GM18868 (cell line): ENCODE measurements around the gene KRTAP9-3.
"Not testable (repeated sequence)": the region's sequence is repeated elsewhere in the genome, so short reads cannot be mapped to it uniquely, and the experiment has no call there.

Experiments used
- ATAC-seq: cut with Tn5 transposase; IDR thresholded peaks from one replicate; pipeline ENCODE4 v1.9.1; 2021; ENCODE audit warnings: mild to moderate bottlenecking, moderate library complexity; ENCODE audit not compliant: unreplicated experiment

Gene KRTAP9-3

GRCh38 chr17:41249637-41250240, 17.5 kb downstream of the KRTAP9-3 start, which contains the start of gene KRTAP9-4:
TSS of gene KRTAP9-4 (plus strand) at chr17:41249687. CDS start at chr17:41249721, 34 bp downstream.
- ATAC-seq, result not testable (repeated sequence)

DNA sequence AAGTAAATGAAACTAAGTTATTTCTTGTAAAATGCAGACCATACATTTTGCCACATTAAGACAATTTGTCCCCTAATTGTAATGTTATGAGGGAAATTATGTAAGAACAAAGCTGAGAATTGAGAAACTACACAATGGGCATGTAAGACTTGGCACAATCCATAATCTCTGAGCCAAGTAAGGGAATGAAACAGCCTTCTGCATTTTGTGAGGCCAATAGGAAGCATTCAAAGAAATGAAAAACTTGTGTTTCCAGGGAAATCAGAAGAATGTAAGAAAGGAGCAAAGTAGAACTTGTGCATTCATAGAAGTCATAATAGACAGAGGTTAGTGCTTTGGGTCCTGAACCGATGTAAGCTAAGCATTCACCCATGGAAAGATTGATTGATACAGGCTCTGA, 19.0 kb downstream of the KRTAP9-3 start:
- ATAC-seq, result no peak

GRCh38 chr17:41254861-41255260, 22.6 kb downstream of the KRTAP9-3 start:
- no peak for ATAC-seq

DNA sequence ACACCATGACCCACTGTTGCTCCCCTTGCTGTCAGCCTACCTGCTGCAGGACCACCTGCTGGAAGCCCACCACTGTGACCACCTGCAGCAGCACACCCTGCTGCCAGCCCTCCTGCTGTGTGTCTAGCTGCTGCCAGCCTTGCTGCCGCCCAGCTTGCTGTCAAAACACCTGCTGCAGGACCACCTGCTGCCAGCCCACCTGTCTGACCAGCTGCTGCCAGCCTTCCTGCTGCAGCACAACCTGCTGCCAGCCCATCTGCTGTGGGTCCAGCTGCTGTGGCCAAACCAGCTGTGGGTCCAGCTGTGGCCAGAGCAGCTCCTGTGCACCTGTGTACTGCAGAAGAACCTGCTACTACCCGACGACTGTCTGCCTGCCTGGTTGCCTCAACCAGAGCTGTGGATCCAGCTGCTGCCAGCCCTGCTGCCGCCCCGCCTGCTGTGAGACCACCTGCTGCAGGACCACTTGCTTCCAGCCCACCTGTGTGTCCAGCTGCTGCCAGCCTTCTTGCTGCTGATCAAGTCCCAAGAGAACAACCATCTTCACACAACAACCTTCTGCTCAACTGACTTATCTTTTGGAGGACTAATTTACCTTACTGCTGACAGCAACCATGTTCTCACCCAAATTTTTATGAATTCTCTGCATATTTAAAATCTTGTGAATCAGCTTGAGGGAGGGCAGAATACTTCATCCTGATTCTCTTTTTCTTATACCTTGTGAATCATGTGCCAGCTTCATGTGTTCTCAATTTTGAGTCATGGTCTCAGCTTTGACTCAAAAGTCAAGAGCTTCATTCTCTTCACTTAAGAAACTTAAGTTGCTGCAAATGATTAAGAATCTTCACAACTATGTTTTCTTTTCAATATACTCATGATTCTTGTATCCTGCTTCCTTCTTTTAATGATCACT, 23.4 kb downstream of the KRTAP9-3 start, which contains the start of gene KRTAP9-9:
Gene KRTAP9-9 (plus strand): TSS at position 4 of the 910 bp plus-strand sequence.
- not testable (repeated sequence) for ATAC-seq

GRCh38 chr17:41256291-41256685, 24.0 kb downstream of the KRTAP9-3 start:
- no peak for ATAC-seq

GRCh38 chr17:41258406-41258805, 26.2 kb downstream of the KRTAP9-3 start:
- ATAC-seq, result no peak

DNA sequence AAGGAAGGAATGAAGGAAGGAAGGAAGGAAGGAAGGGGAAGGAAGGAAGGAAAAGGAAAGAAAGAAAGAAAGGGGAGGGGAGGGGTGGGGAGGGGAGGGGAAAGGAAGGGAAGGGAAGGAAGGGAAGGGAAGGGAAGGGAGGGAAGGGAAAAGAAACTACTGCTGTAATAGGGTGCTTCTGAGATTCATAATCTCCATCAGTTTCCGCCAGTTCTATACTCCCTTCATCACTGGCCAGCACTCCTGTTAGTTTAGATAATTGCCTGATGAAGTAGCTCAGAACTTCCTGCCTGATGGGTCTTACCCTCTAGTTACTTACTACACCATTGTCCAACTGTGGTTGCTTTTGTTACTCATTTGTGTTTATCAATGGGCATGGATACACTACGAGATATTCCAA, 31.0 kb downstream of the KRTAP9-3 start:
- no peak for ATAC-seq

- no peak for ATAC-seq
These were observed 32.4 kb downstream of the KRTAP9-3 start for GRCh38 chr17:41264599-41264998.

- no peak for ATAC-seq
These were observed 32.8 kb downstream of the KRTAP9-3 start, which contains the start of gene KRTAP9-6 for GRCh38 chr17:41265078-41265477. TSS of gene KRTAP9-6 (plus strand) at chr17:41265378. CDS start at chr17:41265378, 0 bp downstream.

- ATAC-seq, result no peak
These were observed 35.5 kb downstream of the KRTAP9-3 start for GRCh38 chr17:41267711-41268110.

GRCh38 chr17:41271323-41271722, 39.1 kb downstream of the KRTAP9-3 start:
- ATAC-seq, result not testable (repeated sequence)

DNA sequence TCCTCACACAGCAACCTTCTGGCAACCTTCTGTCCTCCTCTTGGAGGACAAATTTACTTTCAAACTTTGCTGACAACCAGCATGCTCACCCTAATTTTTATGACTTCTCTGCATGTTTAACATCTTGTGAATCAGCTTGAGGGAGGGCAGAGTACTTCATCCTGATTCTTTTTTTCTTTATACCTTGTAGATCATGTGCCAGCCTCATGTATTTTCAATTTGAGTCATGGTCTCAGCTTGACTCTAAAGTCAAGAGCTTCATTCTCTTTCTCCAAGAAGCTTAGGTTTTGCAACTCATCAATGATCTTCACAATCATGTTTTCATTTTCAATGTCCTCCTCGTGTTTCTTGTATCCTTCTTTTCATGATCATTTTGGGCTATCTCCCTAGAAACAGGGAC, 39.6 kb downstream of the KRTAP9-3 start:
- ATAC-seq, result no peak

DNA sequence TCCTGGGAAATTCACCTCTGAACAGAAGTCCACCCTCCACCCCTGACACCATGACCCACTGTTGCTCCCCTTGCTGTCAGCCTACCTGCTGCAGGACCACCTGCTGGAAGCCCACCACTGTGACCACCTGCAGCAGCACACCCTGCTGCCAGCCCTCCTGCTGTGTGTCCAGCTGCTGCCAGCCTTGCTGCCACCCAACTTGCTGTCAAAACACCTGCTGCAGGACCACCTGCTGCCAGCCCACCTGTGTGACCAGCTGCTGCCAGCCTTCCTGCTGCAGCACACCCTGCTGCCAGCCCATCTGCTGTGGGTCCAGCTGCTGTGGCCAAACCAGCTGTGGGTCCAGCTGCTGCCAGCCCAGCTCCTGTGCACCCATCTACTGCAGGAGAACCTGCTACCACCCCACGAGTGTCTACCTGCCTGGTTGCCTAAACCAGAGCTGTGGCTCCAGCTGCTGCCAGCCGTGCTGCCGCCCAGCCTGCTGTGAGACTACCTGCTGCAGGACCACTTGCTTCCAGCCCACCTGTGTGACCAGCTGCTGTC, 43.5 kb downstream of the KRTAP9-3 start, which contains the start of gene KRTAP9-7:
Gene KRTAP9-7 (plus strand): TSS at position 51 of the 543 bp plus-strand sequence. CDS start 0 bp downstream, at position 51.
- ATAC-seq, result not testable (repeated sequence)

GRCh38 chr17:41278176-41278955, 46.1 kb downstream of the KRTAP9-3 start:
- no peak for ATAC-seq
